Heart right ventricle (tissue), 16 donors: ENCODE measurements around the gene NCAM1. TPM values are rescaled to one million over a fixed set of nuclear protein-coding genes. Genes with fewer than 3 reads are reported as not detected.

Experiments used
- ATAC-seq, 8 donors: fragments of 200-7000 bp; cut with Tn5 transposase; one replicate each; pipeline ENCODE4 v1.9.1; 2020; ENCODE audit warnings: mild to moderate bottlenecking in 8 of 8, moderate library complexity in 8 of 8, moderate number of reproducible peaks in 1 of 8
- DNase-seq, 2 donors: peaks; one replicate each; pipeline ENCODE4 v3.0.0-alpha.2; 2020
- H3K27ac ChIP-seq, 10 donors: fragments of 200-600 bp; sonication (generic) in 2 of 10; one replicate each; pipeline versions ENCODE4 v1.5.0 to v1.8.0; 2020 to 2022; ENCODE audit warnings: mild to moderate bottlenecking in 3 of 10
- H3K27me3 ChIP-seq, 7 donors: fragments of 200-600 bp; one replicate each; pipeline ENCODE4 v1.8.0; 2021 to 2022; ENCODE audit warnings: mild to moderate bottlenecking in 2 of 7
- H3K36me3 ChIP-seq, 9 donors: fragments of 200-600 bp; sonication (generic) in 1 of 9; one replicate each; pipeline versions ENCODE4 v1.5.0 to v1.8.0; 2020 to 2022; ENCODE audit warnings: mild to moderate bottlenecking in 2 of 9
- H3K4me1 ChIP-seq, 9 donors: fragments of 200-600 bp; sonication (generic) in 1 of 9; one replicate each; pipeline versions ENCODE4 v1.5.0 to v1.8.0; 2020 to 2022; ENCODE audit warnings: mild to moderate bottlenecking in 4 of 9
- H3K4me3 ChIP-seq, 10 donors: fragments of 200-600 bp; sonication (generic) in 2 of 10; one replicate each; pipeline versions ENCODE4 v1.5.0 to v1.8.0; 2020 to 2022; ENCODE audit warnings: mild to moderate bottlenecking in 7 of 10, moderate library complexity in 2 of 10
- H3K9me3 ChIP-seq, 11 donors: fragments of 200-600 bp in 10 of 11; sonication (generic) in 2 of 11; one replicate each; pipeline versions ENCODE4 v1.5.0 to v1.8.0; 2013 to 2022; ENCODE audit warnings: mild to moderate bottlenecking in 2 of 11, control low read depth in 1 of 11, moderate library complexity in 1 of 11
- WGBS, 2 donors: extraction: QIAGEN DNeasy Blood & Tissue Kit; methylation state at CpG; one replicate each; pipeline ENCODE4 v1.1.7; 2013; ENCODE audit warnings: inconsistent platforms in 1 of 2; 5-methylcytosine and 5-hydroxymethylcytosine counted together
- intact Hi-C, 10 donors: fragments of 100-400 bp; cut with DNase I; formaldehyde crosslinking; loops; one replicate each; pipeline versions ENCODE4 v1.11.1 to v1.14.2; 2022
- polyA plus RNA-seq, 2 donors: library from polyadenylated mRNA; stranded (reverse); fragments of 200-250 nt; gene quantifications; one replicate each; pipeline ENCODE4 v1.2.3, GENCODE V29; 2013
- total RNA-seq, 10 donors: library from RNA; stranded (reverse); fragmentation: NEBNext Ultra II Directional in 3 of 10; extraction: Animal tissue kit (Norgen Biotek cat#: 25700) in 3 of 10; gene quantifications; one replicate each; pipeline versions ENCODE4 v1.2.1 to v1.2.4, GENCODE V29; 2021 to 2023
- TF ChIP-seq, protein P1 (sequence below), 9 donors: fragments of 200-600 bp; sonication (generic) in 2 of 9; IDR thresholded peaks; one replicate each; pipeline versions ENCODE4 v1.5.0 to v1.8.0; 2021 to 2022; ENCODE audit warnings: antibody characterized with exemption in 9 of 9, mild to moderate bottlenecking in 5 of 9, moderate library complexity in 1 of 9
- donor health status: Arrhythmogenic right ventricular cardiomyopathy.
- donor health status: ischemic (EF 13 %, LVEDD 7.1; RV severe dilation, severe dysfunction).
- donor health status: healthy with polysubstance abuse.
- donor health status: DM: no; HTN: yes; CAD: no.
- donor health status: DM: no; HTN: no; CAD: no.
- donor health status: ischemic (EF 25% LVEDD 6.9; RV normal size, moderate dysfunction).
- donor health status: ischemic (EF 25% LVEDD 5.7; RV mildly dilated, moderate dysfunction).
- donor health status: healthy.
- donor health status: DM: yes; HTN: yes; CAD: no.
- donor health status: Ischemic cardiomyopathy.
- donor health status: ischemic (EF 35%, LVEDD 5.7; RV mildly dilated, moderate dysfunction).
- donor health status: nonischemic (EF 11% LVEDD 7.7; RV severe dilation, severe dysfunction).
- donor health status: DM: yes; HTN: yes; CAD: no.
- donor health status: PGD.
- donor health status: ischemic (EF 29% LVEDD 5.4; RV normal size, mild dysfunction).
- donor health status: nonischemic (EF 23%, LVEDD 6.1; RV moderate dilation, normal function).

Gene NCAM1
- total and polyA plus RNA-seq, 12 donors, result 76.8 to 454 (median 328) TPM

DNA sequence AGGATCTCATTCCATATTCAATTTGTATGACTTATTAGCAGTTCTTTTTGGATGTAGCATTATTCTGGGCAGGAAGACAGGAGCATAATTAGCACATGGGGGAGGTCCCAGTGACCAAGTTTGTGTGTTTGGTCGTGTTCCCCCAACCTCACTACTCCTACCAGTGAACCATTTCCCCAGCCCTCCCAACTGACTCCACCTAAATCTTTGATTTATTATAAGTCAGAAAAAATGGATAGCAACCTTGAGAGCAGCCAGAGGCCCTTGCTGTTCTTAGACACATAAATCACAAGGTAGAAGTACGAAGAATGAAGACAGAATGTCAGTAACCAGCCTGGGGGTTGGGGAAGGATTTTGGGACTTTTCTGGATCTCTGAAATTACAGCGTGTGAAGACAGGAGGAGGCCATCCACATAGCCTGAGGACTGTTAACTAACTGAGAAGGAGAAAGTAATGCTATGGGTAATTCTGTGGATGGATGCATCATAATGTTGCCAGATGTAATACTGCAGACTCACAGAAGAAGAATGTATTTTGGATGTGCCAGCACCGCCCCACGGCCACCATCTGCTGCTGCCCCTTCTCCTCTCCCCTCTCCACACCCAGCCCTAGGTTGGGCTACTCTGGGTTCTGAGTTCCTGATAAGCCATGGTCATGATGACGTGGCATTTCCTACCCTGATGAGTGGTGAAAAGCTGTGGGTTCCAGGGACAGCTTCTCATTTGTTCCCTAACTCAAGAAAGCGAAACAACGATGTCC, 228.9 kb downstream of the NCAM1 start:
- TF ChIP-seq, protein P1, sequence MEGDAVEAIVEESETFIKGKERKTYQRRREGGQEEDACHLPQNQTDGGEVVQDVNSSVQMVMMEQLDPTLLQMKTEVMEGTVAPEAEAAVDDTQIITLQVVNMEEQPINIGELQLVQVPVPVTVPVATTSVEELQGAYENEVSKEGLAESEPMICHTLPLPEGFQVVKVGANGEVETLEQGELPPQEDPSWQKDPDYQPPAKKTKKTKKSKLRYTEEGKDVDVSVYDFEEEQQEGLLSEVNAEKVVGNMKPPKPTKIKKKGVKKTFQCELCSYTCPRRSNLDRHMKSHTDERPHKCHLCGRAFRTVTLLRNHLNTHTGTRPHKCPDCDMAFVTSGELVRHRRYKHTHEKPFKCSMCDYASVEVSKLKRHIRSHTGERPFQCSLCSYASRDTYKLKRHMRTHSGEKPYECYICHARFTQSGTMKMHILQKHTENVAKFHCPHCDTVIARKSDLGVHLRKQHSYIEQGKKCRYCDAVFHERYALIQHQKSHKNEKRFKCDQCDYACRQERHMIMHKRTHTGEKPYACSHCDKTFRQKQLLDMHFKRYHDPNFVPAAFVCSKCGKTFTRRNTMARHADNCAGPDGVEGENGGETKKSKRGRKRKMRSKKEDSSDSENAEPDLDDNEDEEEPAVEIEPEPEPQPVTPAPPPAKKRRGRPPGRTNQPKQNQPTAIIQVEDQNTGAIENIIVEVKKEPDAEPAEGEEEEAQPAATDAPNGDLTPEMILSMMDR (IDR thresholded peaks at IDR 0.05), result no peak
- Histone ChIP-seq H3K9me3 (no peaks in the 10 kb centered on the region), H3K36me3 (no peaks in the 10 kb centered on the region), H3K4me3 (no peak overlapping the region), H3K4me1 (peaks cover 9 to 75% (median 55%) of the 10 kb centered on the region in 9 donors), H3K27ac (peak overlapping the region in 3 of 10 donors; percentile 16 to 41 (median 32)), H3K27me3 (peaks cover 0 to 4% (median 0%) of the 10 kb centered on the region in 7 donors)
- ATAC-seq (peak in 6 of 8 donors; percentile 19 to 72 (median 47)), DNase-seq (peak in 1 of 2 donors; percentile 34)
- 63 to 74% methylated on average over 8 of the region's 8 CpGs for WGBS, 2 donors
- intact Hi-C loops, result no loop called here

GRCh38 chr11:113192121-113192925, 231.1 kb downstream of the NCAM1 start:
- WGBS, 2 donors, result 39 to 45% methylated on average over 8 of the region's 8 CpGs
- intact Hi-C loops, result no loop called here
- Histone ChIP-seq H3K36me3 (no peaks in the 10 kb centered on the region), H3K4me3 (no peak overlapping the region), H3K27me3 (peaks cover 0 to 4% (median 0%) of the 10 kb centered on the region in 7 donors), H3K27ac (peak overlapping the region in 4 of 10 donors; percentile 26 to 68 (median 48)), H3K4me1 (peaks cover 9 to 76% (median 55%) of the 10 kb centered on the region in 9 donors), H3K9me3 (no peaks in the 10 kb centered on the region)
- DNase-seq (no peak), ATAC-seq (peak in 1 of 8 donors; percentile 4)
- TF ChIP-seq, protein P1 (IDR thresholded peaks at IDR 0.05), result no peak

DNA sequence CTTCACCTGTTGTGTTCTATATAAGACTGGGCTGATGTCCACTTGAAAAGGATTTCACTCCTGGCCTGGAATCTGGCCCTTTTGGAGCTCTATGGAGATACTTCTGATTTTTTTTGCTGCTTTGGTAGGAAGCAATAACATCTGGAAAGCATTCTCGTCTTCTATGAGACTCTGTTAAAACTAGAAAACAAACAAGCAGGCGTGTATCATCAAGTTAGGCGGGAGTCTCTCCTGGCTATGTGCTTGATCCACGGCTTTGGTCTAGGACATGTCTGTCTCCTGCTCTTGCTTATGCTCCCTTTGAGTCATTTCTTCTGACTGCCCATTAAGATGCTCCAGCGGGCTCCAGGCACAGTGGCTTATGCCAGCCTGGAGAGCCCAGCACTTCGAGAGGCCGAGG, 231.8 kb downstream of the NCAM1 start:
- H3K36me3 ChIP-seq, result no peaks in the 10 kb centered on the region
- peak in 6 of 8 donors; percentile 13 to 67 (median 52) for ATAC-seq
- no peak for DNase-seq
- H3K27me3 ChIP-seq, result peaks cover 0 to 4% (median 0%) of the 10 kb centered on the region in 7 donors
- WGBS, 2 donors, result 71 to 84% methylated on average over 7 of the region's 7 CpGs
- intact Hi-C loops, result no loop called here
- peak overlapping the region in 5 of 10 donors; percentile 18 to 68 (median 46) for H3K27ac ChIP-seq
- TF ChIP-seq, protein P1 (IDR thresholded peaks at IDR 0.05), result no peak
- no peak overlapping the region for H3K4me3 ChIP-seq
- H3K9me3 ChIP-seq, result no peaks in the 10 kb centered on the region
- H3K4me1 ChIP-seq, result peaks cover 9 to 75% (median 49%) of the 10 kb centered on the region in 9 donors

DNA sequence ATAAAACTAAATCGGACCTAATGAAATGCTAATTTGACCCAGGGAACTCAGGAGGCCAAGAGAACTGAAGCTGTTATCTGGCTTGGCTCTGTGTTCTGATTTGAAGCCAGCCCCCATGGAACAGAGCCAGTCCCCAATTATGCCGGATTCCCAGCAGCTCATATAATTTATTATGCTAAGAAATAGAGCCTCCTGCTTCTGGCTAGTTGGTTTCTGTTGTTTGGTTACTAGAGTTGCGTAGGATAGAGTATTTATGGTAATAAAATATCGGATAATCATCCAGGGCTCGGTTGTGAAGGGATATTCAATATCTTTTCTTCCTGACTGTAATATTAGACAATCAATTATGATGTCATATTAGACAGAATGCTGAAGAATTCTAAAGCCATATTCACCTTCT, 232.7 kb downstream of the NCAM1 start:
- Histone ChIP-seq H3K4me3 (no peak overlapping the region), H3K27ac (peak overlapping the region in 7 of 10 donors; percentile 18 to 71 (median 46)), H3K27me3 (peaks cover 0 to 4% (median 0%) of the 10 kb centered on the region in 7 donors), H3K36me3 (no peaks in the 10 kb centered on the region), H3K4me1 (peaks cover 9 to 66% (median 40%) of the 10 kb centered on the region in 9 donors), H3K9me3 (no peaks in the 10 kb centered on the region)
- intact Hi-C loops, result no loop called here
- ATAC-seq, result peak; percentile 50 to 78 (median 72)
- 19 to 28% methylated on average over 5 of the region's 5 CpGs for WGBS, 2 donors
- TF ChIP-seq, protein P1 (IDR thresholded peaks at IDR 0.05), result no peak
- DNase-seq, result peak; percentile 35 to 55
